AG10803 (cell line): ENCODE data around the gene AGAP1.

Experiments used
- DNase-seq: peaks from one replicate; pipeline ENCODE4 v3.0.0; 2010; ENCODE audit warnings: low read depth
- H3K4me3 ChIP-seq: 2 replicates; pipeline ENCODE4 v1.5.1; 2011; ENCODE audit warnings: mild to moderate bottlenecking, low read length, control low read depth
- TF ChIP-seq, protein P1 (sequence below): conservative IDR thresholded peaks from 2 replicates; pipeline ENCODE4 v1.5.1; 2011; ENCODE audit warnings: mild to moderate bottlenecking, low read length, control low read depth, inconsistent platforms

AGAP1 gene

DNA sequence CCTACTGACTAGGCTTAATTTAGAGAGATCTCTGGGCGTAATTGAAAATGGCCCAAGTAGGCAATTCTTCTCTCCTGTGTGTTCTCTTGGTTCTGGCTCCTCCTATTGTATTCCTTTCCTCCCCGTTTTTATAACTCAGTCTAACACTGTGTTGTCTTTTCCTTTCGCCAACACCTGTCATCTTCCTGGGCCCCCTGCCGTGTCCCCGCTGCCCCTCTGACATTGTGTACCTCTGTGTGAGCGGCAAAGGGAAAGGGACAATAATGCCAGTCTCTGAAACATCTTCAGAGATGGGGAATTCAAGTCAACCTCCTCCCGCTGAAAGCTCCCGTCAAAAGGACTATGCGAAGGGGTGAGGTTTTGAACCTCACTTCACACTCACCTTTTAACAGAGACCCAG is 463.4 kb downstream of the AGAP1 start:
- no peak overlapping the region for H3K4me3 ChIP-seq
- DNase-seq: no peak
- TF ChIP-seq, protein P1, sequence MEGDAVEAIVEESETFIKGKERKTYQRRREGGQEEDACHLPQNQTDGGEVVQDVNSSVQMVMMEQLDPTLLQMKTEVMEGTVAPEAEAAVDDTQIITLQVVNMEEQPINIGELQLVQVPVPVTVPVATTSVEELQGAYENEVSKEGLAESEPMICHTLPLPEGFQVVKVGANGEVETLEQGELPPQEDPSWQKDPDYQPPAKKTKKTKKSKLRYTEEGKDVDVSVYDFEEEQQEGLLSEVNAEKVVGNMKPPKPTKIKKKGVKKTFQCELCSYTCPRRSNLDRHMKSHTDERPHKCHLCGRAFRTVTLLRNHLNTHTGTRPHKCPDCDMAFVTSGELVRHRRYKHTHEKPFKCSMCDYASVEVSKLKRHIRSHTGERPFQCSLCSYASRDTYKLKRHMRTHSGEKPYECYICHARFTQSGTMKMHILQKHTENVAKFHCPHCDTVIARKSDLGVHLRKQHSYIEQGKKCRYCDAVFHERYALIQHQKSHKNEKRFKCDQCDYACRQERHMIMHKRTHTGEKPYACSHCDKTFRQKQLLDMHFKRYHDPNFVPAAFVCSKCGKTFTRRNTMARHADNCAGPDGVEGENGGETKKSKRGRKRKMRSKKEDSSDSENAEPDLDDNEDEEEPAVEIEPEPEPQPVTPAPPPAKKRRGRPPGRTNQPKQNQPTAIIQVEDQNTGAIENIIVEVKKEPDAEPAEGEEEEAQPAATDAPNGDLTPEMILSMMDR: no peak

DNA sequence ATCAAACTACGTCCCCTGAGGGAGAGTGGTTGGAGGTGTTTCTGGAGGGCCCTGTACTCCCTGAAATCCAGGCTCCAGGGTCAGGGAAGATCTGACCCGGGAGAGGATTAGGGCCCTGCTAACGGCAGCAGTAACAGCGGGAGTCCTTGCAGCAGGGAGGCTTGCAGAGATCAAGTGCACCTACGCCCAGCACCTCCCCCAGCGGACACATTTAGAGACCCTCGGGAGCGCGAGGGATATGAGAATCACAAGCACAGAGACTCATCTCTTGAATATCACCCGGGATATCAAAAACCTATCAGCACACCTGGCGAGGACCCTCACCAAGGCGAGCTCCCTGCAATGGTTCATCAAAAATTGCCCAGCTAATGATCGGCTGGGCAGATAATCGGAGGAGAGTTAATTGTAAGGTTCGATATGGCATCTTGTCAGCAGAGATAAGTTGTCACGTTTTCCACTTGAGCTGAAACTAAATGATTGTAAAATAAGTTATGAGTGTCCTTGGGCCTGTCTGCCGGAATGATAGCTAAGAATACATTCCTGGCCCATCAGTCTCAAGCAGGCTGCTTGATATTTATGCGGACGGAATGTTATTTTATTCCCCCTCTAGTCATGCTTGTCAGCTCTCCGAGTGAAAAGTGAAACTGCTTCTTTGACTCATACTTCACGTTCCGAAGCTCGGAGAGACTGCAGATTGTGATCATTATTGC is 464.5 kb downstream of the AGAP1 start:
- DNase-seq: no peak
- no peak overlapping the region for H3K4me3 ChIP-seq
- TF ChIP-seq, protein P1: no peak

DNA sequence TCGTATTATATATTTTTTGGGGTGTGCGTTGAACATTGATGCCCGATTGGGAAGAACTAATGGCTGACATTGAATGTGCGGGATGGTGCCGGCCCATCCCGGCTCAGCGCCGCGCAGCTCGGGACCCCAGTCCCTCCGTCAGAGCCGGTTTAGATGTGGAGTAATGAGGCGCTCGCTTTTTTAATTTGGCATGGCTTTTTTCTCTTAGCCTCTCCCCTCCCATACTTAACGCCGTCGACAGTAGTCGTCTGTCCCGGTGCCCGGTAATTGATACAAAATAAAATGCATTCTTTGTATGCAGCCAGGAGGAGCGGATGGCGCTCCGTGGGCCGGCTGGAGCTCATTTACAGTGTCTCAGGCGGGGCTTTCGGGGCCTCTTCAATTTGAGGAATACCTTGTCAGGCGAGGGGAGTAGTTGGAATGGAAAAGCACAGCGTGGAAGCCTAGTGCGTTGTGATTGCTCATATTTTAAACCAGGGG is 465.1 kb downstream of the AGAP1 start:
- DNase-seq: no peak
- no peak overlapping the region for H3K4me3 ChIP-seq
- TF ChIP-seq, protein P1: no peak

DNA sequence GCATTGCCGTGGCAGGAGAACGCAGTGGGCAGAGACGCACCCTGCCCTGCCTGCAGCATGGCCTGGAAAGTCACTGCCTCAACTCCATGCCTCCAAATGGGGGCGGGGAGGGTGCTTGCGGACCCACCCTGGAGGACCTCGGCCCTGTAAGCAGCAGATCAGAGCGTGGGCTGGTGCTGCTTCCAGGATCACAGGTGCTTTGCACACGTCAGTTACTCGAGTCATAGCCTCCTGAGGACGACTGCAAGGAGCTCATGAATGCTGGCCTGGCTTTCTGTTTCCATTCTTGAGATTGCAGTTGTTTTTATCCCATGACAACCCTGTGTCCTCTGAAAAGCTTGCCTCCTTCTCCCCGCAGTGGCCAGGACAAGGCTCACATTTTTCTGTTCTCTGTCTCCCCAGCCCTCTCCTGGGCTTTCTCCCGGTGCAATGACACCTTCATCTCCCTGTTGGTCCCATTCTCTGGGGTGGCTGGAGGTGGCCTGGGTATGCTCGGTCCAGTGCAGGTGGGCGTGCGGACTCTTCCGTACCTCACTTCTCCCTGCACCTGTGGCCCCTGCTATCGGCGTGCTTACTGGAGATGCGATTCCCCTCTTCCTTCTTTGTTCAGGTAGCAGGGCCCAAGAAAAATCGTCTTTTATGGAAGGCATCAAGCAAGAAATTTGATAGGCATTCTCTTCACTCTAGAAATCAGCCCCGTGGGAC is 466.3 kb downstream of the AGAP1 start:
- DNase-seq: no peak
- TF ChIP-seq, protein P1: no peak
- no peak overlapping the region for H3K4me3 ChIP-seq

DNA sequence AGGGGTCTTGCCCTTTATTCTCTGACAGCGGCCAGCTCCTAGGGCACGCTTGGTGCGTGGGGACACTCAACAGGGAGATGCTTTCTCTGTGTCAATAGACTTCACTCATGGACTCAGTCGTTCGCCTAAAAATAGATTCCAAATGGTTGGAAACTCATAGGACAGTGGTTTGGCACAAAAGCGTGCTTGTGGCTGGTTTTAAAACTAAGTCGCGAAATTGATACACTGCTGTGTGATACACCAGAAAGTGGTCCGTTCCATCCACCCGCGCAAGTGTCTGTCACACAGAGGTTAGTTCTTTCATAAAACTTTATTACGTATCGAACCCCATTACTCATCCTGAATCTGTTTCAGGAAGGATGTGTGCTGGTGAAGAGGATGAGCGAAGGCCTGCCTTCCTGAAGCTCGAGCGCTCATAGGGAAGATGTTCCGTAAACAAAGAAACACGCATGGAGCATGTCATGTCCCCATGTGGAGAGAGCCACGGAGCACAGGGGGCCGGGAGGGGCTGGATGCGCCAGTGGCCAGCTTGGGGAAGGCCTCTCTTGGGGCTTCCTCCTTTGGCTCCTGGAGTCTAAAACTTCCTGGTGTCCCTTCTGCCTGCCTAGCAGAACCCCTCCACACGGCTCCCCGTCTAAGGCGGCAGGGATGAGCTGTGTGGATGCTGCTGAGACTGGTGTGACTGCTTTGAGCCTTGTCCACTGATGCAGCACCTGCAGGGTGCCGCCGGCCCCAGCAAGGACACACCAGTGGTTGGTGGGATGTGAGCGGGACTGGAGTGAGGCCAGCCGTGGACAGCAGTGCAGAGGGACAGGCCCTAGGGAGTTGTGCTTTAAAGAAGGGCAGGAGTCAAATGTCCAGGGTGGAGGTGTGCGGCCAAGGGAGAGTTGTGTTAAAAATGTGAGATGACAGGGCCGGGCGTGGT is 467.1 kb downstream of the AGAP1 start:
- TF ChIP-seq, protein P1: no peak
- H3K4me3 ChIP-seq: no peak overlapping the region
- DNase-seq: no peak

DNA sequence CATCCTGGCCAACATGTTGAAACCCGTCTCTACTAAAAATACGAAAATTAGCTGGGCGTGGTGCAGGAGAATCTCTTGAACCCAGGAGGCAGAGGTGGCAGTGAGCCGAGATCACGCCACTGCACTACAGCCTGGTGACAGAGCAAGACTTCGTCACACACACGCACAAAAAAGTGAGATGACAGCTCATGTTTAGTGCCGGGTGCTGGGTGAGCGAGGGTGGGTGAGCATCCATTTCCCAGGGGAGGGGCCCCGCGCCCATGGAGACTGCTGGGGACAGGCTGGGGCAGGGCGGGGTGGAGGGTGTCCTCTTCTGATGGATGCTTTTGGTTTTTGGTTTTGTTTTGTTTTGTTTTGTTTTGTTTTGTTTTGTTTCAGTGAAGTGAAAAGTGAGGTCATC is 467.9 kb downstream of the AGAP1 start:
- no peak overlapping the region for H3K4me3 ChIP-seq
- TF ChIP-seq, protein P1: no peak
- DNase-seq: no peak
